ENCODE results near the gene ACKR2.

DNA sequence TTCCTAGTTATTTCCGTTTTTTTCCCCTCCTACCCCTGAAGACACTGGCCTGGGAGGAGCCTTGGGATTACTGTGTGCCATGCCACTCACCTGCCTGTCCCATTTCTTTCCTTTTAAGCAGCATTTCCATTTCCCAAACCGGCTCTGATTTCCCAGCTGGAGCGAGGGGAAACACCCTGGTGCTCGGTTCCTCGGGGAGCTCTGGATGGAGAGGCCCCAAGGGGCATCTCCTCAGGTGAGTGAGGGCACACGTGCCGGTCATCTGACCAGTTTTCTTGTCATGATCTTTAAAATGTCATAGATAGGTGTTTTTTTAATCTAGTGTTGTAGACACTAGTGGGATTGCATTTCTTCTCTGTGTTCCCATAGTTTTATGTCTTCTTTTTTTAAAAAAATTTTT, 99.4 kb downstream of the ACKR2 start:
- TF ChIP-seq CTCF (IDR thresholded peaks at IDR 0.05) (no peak), POLR2A (IDR thresholded peaks at IDR 0.05) (no peak)

Data from testis (tissue), 2 donors.